HepG2 (cell line): ENCODE data around the gene BTD. TPM values are rescaled to one million over a fixed set of nuclear protein-coding genes. Genes with fewer than 3 reads are reported as not detected.

Experiments
- GABPA ChIP-seq, 2 experiments: IDR thresholded peaks; 2 replicates each; pipeline ENCODE4 v1.6.1; 2011 to 2016; ENCODE audit warnings: low read depth in 2 of 2, low read length in 1 of 2, missing biosample characterization in 1 of 2, missing genetic modification characterization in 1 of 2
- GATAD2A ChIP-seq: IDR thresholded peaks from 2 replicates; pipeline ENCODE4 v1.6.1; 2016
- GZF1 ChIP-seq: sonication (generic); formaldehyde crosslinking; IDR thresholded peaks from 2 replicates; pipeline ENCODE4 v1.5.1; 2020; ENCODE audit warnings: mild to moderate bottlenecking, missing genetic modification reagents
- KAT8 ChIP-seq: IDR thresholded peaks from 2 replicates; pipeline ENCODE4 v1.6.1; 2016; ENCODE audit warnings: missing genetic modification reagents, missing compliant biosample characterization
- KDM6A ChIP-seq: IDR thresholded peaks from 2 replicates; pipeline ENCODE4 v1.6.1; 2016; ENCODE audit warnings: low read depth
- PITX1 ChIP-seq: sonication (generic); formaldehyde crosslinking; IDR thresholded peaks from 2 replicates; pipeline ENCODE4 v1.5.1; 2020; ENCODE audit warnings: mild to moderate bottlenecking, missing genetic modification reagents
- RXRB ChIP-seq: IDR thresholded peaks from 2 replicates; pipeline ENCODE4 v1.6.1; 2016; ENCODE audit warnings: borderline replicate concordance, missing genetic modification reagents, missing compliant biosample characterization
- SALL1 ChIP-seq: sonication (generic); formaldehyde crosslinking; IDR thresholded peaks from 2 replicates; pipeline ENCODE4 v1.8.0; 2022; ENCODE audit warnings: mild to moderate bottlenecking, missing genetic modification reagents
- ZNF816 ChIP-seq: sonication (generic); formaldehyde crosslinking; IDR thresholded peaks from 2 replicates; pipeline ENCODE4 v1.8.0; 2022; ENCODE audit warnings: missing genetic modification reagents, mild to moderate bottlenecking, borderline replicate concordance
- polyA plus RNA-seq, 8 experiments: library from polyadenylated mRNA; depleted of rRNA in 3 of 8; stranded (reverse) in 7 of 8; unstranded in 1 of 8; fragments of >200 nt; fragmentation: Illumina TruSeq in 4 of 8; extraction: Trizol in 4 of 8; gene quantifications; 2 replicates each; pipeline versions ENCODE4 v1.2.1 to v1.2.3, GENCODE V29; 2011 to 2016; ENCODE audit warnings: low read depth in 4 of 8, missing spikeins in 1 of 8, mixed read lengths in 1 of 8; ENCODE audit not compliant: insufficient read depth in 1 of 8
- total RNA-seq, 5 experiments: library from RNA; depleted of rRNA; stranded (reverse); fragments of >200 nt; fragmentation: Illumina TruSeq; extraction: Trizol; gene quantifications; 2 replicates each; pipeline ENCODE4 v1.2.3, GENCODE V29; 2016; ENCODE audit warnings: low read depth in 1 of 5
- TF ChIP-seq, protein P1 (sequence below): sonication (generic); formaldehyde crosslinking; IDR thresholded peaks from 2 replicates; pipeline ENCODE4 v1.5.1; 2020; ENCODE audit warnings: missing genetic modification reagents, mild to moderate bottlenecking, borderline replicate concordance
- TF ChIP-seq, protein P2 (sequence below): sonication (generic); formaldehyde crosslinking; IDR thresholded peaks from 2 replicates; pipeline ENCODE4 v1.4.0; 2020; ENCODE audit warnings: missing genetic modification reagents, borderline replicate concordance
- TF ChIP-seq, protein P3 (sequence below): sonication (generic); formaldehyde crosslinking; IDR thresholded peaks from 2 replicates; pipeline ENCODE4 v1.9.0; 2021; ENCODE audit warnings: missing genetic modification reagents, mild to moderate bottlenecking, borderline replicate concordance

BTD gene
- total and polyA plus RNA-seq, 2 of the 13 experiments (the other 11 are each of a cell fraction or from before 2014, with no cell fraction given), result 15.7 to 35.5 TPM

DNA sequence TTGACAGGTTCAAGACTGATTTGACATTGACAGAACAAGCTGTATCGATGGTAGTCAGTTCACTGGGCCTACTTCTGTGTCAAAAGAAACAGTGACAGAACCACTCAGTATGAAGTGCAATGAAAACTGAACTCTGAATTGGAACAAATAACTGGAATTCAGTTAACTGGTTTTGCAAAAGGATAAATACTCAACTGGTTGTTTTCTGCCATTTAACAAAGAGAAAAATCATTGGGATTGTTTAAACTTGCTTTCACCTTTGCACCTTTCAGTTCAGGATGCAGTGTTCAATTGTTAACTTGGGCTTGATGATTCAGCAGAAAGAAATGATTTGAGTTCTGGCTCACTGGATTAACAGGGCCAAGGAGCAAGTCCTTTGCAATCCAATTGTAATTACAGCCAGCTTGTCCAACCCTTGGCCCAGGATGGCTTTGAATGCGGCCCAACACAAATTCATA, 4.9 kb downstream of the BTD start (continued):
- TF ChIP-seq, protein P1, sequence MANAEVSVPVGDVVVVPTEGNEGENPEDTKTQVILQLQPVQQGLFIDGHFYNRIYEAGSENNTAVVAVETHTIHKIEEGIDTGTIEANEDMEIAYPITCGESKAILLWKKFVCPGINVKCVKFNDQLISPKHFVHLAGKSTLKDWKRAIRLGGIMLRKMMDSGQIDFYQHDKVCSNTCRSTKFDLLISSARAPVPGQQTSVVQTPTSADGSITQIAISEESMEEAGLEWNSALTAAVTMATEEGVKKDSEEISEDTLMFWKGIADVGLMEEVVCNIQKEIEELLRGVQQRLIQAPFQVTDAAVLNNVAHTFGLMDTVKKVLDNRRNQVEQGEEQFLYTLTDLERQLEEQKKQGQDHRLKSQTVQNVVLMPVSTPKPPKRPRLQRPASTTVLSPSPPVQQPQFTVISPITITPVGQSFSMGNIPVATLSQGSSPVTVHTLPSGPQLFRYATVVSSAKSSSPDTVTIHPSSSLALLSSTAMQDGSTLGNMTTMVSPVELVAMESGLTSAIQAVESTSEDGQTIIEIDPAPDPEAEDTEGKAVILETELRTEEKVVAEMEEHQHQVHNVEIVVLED (CRISPR knock-in tag), result peak; percentile 20; the same call in 1 of the 2 replicates
- TF ChIP-seq, protein P2, sequence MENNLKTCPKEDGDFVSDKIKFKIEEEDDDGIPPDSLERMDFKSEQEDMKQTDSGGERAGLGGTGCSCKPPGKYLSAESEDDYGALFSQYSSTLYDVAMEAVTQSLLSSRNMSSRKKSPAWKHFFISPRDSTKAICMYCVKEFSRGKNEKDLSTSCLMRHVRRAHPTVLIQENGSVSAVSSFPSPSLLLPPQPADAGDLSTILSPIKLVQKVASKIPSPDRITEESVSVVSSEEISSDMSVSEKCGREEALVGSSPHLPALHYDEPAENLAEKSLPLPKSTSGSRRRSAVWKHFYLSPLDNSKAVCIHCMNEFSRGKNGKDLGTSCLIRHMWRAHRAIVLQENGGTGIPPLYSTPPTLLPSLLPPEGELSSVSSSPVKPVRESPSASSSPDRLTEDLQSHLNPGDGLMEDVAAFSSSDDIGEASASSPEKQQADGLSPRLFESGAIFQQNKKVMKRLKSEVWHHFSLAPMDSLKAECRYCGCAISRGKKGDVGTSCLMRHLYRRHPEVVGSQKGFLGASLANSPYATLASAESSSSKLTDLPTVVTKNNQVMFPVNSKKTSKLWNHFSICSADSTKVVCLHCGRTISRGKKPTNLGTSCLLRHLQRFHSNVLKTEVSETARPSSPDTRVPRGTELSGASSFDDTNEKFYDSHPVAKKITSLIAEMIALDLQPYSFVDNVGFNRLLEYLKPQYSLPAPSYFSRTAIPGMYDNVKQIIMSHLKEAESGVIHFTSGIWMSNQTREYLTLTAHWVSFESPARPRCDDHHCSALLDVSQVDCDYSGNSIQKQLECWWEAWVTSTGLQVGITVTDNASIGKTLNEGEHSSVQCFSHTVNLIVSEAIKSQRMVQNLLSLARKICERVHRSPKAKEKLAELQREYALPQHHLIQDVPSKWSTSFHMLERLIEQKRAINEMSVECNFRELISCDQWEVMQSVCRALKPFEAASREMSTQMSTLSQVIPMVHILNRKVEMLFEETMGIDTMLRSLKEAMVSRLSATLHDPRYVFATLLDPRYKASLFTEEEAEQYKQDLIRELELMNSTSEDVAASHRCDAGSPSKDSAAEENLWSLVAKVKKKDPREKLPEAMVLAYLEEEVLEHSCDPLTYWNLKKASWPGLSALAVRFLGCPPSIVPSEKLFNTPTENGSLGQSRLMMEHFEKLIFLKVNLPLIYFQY (CRISPR knock-in tag), result peak; percentile 41; the same call in 1 of the 2 replicates
- TF ChIP-seq GZF1, result 0 out of 2 replicates have a peak, but pooled peaks have one; percentile 14
- no peak for TF ChIP-seq GABPA (IDR thresholded peaks at IDR 0.05; ENCODE audit: low read depth, low read length)
- TF ChIP-seq GABPA (CRISPR knock-in tag; IDR thresholded peaks at IDR 0.05; ENCODE audit: low read depth), result peak; percentile 37; the same call in 1 of the 2 replicates
- peak; percentile 65 for TF ChIP-seq PITX1
- TF ChIP-seq KAT8 (CRISPR knock-in tag), result peak; percentile 48; the same call in 1 of the 2 replicates
- peak; percentile 72 for TF ChIP-seq KDM6A (CRISPR knock-in tag)
- TF ChIP-seq RXRB (CRISPR knock-in tag), result peak; percentile 62; the same call in 1 of the 2 replicates
- TF ChIP-seq, protein P3, sequence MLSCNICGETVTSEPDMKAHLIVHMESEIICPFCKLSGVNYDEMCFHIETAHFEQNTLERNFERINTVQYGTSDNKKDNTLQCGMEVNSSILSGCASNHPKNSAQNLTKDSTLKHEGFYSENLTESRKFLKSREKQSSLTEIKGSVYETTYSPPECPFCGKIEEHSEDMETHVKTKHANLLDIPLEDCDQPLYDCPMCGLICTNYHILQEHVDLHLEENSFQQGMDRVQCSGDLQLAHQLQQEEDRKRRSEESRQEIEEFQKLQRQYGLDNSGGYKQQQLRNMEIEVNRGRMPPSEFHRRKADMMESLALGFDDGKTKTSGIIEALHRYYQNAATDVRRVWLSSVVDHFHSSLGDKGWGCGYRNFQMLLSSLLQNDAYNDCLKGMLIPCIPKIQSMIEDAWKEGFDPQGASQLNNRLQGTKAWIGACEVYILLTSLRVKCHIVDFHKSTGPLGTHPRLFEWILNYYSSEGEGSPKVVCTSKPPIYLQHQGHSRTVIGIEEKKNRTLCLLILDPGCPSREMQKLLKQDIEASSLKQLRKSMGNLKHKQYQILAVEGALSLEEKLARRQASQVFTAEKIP, result no peak
- no peak for TF ChIP-seq ZNF816 (CRISPR knock-in tag)
- peak; percentile 54; the same call in 1 of the 2 replicates for TF ChIP-seq SALL1
- TF ChIP-seq GATAD2A (CRISPR knock-in tag), result peak; percentile 84
